HEK293 (cell line): ENCODE data around the gene MTHFD1L.
"Not testable (repeated sequence)": the region's sequence is repeated elsewhere in the genome, so short reads cannot be mapped to it uniquely, and the experiment has no call there.

Source experiments
- MZF1 ChIP-seq: fragments of 450-650 bp; formaldehyde crosslinking; IDR thresholded peaks from 2 replicates; pipeline ENCODE4 v1.5.1; 2017; ENCODE audit warnings: missing biosample characterization, missing genetic modification characterization, borderline replicate concordance
- ZNF10 ChIP-seq: fragments of 450-650 bp; formaldehyde crosslinking; IDR thresholded peaks from 2 replicates; pipeline ENCODE4 v1.5.1; 2017; ENCODE audit warnings: missing biosample characterization, missing genetic modification characterization
- ZNF157 ChIP-seq: fragments of 450-650 bp; formaldehyde crosslinking; IDR thresholded peaks from 2 replicates; pipeline ENCODE4 v1.5.1; 2016; ENCODE audit warnings: missing biosample characterization, missing genetic modification characterization
- TF ChIP-seq, protein P1 (sequence below): fragments of 450-650 bp; formaldehyde crosslinking; IDR thresholded peaks from 2 replicates; pipeline ENCODE4 v1.5.1; 2016; ENCODE audit warnings: missing biosample characterization, missing genetic modification characterization
- TF ChIP-seq, protein P2 (sequence below): fragments of 450-650 bp; formaldehyde crosslinking; IDR thresholded peaks from 2 replicates; pipeline ENCODE4 v1.5.1; 2016; ENCODE audit warnings: missing biosample characterization, missing genetic modification characterization

DNA sequence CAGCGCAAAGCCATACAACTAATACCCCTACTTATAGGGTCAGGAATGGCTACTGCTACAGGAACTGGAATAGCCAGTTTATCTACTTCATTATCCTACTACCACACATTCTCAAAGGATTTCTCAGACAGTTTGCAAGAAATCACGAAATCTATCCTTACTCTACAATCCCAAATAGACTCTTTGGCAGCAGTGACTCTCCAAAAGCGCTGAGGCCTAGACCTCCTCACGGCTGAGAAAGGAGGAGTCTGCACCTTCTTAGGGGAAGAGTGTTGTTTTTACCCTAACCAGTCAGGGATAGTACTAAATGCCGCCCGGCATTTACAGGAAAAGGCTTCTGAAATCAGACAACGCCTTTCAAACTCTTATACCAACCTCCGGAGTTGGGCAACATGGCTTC is 10.3 kb upstream of the MTHFD1L start:
- TF ChIP-seq, protein P1, sequence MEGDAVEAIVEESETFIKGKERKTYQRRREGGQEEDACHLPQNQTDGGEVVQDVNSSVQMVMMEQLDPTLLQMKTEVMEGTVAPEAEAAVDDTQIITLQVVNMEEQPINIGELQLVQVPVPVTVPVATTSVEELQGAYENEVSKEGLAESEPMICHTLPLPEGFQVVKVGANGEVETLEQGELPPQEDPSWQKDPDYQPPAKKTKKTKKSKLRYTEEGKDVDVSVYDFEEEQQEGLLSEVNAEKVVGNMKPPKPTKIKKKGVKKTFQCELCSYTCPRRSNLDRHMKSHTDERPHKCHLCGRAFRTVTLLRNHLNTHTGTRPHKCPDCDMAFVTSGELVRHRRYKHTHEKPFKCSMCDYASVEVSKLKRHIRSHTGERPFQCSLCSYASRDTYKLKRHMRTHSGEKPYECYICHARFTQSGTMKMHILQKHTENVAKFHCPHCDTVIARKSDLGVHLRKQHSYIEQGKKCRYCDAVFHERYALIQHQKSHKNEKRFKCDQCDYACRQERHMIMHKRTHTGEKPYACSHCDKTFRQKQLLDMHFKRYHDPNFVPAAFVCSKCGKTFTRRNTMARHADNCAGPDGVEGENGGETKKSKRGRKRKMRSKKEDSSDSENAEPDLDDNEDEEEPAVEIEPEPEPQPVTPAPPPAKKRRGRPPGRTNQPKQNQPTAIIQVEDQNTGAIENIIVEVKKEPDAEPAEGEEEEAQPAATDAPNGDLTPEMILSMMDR, result not testable (repeated sequence)
- TF ChIP-seq, protein P2, sequence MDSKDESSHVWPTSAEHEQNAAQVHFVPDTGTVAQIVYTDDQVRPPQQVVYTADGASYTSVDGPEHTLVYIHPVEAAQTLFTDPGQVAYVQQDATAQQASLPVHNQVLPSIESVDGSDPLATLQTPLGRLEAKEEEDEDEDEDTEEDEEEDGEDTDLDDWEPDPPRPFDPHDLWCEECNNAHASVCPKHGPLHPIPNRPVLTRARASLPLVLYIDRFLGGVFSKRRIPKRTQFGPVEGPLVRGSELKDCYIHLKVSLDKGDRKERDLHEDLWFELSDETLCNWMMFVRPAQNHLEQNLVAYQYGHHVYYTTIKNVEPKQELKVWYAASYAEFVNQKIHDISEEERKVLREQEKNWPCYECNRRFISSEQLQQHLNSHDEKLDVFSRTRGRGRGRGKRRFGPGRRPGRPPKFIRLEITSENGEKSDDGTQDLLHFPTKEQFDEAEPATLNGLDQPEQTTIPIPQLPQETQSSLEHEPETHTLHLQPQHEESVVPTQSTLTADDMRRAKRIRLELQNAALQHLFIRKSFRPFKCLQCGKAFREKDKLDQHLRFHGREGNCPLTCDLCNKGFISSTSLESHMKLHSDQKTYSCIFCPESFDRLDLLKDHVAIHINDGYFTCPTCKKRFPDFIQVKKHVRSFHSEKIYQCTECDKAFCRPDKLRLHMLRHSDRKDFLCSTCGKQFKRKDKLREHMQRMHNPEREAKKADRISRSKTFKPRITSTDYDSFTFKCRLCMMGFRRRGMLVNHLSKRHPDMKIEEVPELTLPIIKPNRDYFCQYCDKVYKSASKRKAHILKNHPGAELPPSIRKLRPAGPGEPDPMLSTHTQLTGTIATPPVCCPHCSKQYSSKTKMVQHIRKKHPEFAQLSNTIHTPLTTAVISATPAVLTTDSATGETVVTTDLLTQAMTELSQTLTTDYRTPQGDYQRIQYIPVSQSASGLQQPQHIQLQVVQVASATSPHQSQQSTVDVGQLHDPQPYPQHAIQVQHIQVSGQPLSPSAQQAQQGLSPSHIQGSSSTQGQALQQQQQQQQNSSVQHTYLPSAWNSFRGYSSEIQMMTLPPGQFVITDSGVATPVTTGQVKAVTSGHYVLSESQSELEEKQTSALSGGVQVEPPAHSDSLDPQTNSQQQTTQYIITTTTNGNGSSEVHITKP (tag by site-specific recombination), result not testable (repeated sequence)
- TF ChIP-seq MZF1 (tag by site-specific recombination); ZNF157 (tag by site-specific recombination); ZNF10: not testable (repeated sequence)
